ENCODE measurements around the gene CDC5L. TPM values are rescaled to one million over a fixed set of nuclear protein-coding genes. Genes with fewer than 3 reads are reported as not detected.

Gene CDC5L
- total RNA-seq, 2 donors from 2014 or later: 18.0 to 18.9 TPM

GRCh38 chr6:44489910-44490604 lies 102.6 kb downstream of the CDC5L start:
- peak overlapping the region; percentile 68 to 85 for H3K27ac ChIP-seq
- H3K9me3 ChIP-seq: no peaks in the 10 kb centered on the region
- intact Hi-C loops (cut with DNase I): no loop called here
- H3K27me3 ChIP-seq (replicated peaks; ENCODE audit: insufficient read depth): no peaks in the 10 kb centered on the region
- peak; percentile 87 for DNase-seq (ENCODE audit: low spot score)
- 31% methylated on average over 6 of the region's 6 CpGs for WGBS
- no peaks in the 10 kb centered on the region for H3K36me3 ChIP-seq
- H3K4me1 ChIP-seq (replicated peaks): peaks cover 10% of the 10 kb centered on the region
- no peak overlapping the region for H3K4me3 ChIP-seq
- TF ChIP-seq POLR2A (IDR thresholded peaks at IDR 0.05) (no peak), CTCF (IDR thresholded peaks at IDR 0.05) (no peak), POLR2AphosphoS5 (IDR thresholded peaks at IDR 0.05) (peak; percentile 97)

GRCh38 chr6:44493132-44493531 lies 105.6 kb downstream of the CDC5L start:
- Histone ChIP-seq H3K4me3 (no peak overlapping the region), H3K9me3 (no peaks in the 10 kb centered on the region), H3K36me3 (no peaks in the 10 kb centered on the region), H3K27ac (no peak overlapping the region), H3K27me3 (replicated peaks; ENCODE audit: insufficient read depth) (no peaks in the 10 kb centered on the region), H3K4me1 (replicated peaks) (peaks cover 10% of the 10 kb centered on the region)
- intact Hi-C loops (cut with DNase I): no loop called here
- no peak for TF ChIP-seq POLR2AphosphoS5 (IDR thresholded peaks at IDR 0.05)
- no peak for TF ChIP-seq CTCF (IDR thresholded peaks at IDR 0.05)
- TF ChIP-seq POLR2A (IDR thresholded peaks at IDR 0.05): no peak
- no peak for DNase-seq (ENCODE audit: low spot score)
- 82% methylated on average over 5 of the region's 5 CpGs for WGBS

- H3K36me3 ChIP-seq: no peaks in the 10 kb centered on the region
- no peaks in the 10 kb centered on the region for H3K9me3 ChIP-seq
- WGBS: 74% methylated on average over 6 of the region's 6 CpGs
- peaks cover 10% of the 10 kb centered on the region for H3K4me1 ChIP-seq (replicated peaks)
- no peak overlapping the region for H3K27ac ChIP-seq
- no peak for DNase-seq (ENCODE audit: low spot score)
- no peak overlapping the region for H3K4me3 ChIP-seq
- no peaks in the 10 kb centered on the region for H3K27me3 ChIP-seq (replicated peaks; ENCODE audit: insufficient read depth)
- intact Hi-C loops (cut with DNase I): no loop called here
- TF ChIP-seq CTCF (IDR thresholded peaks at IDR 0.05): no peak
- TF ChIP-seq POLR2A (IDR thresholded peaks at IDR 0.05): no peak
- no peak for TF ChIP-seq POLR2AphosphoS5 (IDR thresholded peaks at IDR 0.05)
These were observed 106.1 kb downstream of the CDC5L start for GRCh38 chr6:44493593-44493992.

GRCh38 chr6:44494011-44494501 lies 106.5 kb downstream of the CDC5L start:
- no peaks in the 10 kb centered on the region for H3K9me3 ChIP-seq
- TF ChIP-seq POLR2A (IDR thresholded peaks at IDR 0.05) (no peak), CTCF (IDR thresholded peaks at IDR 0.05) (peak in 1 of 4 experiments; percentile 25)
- H3K27ac ChIP-seq: no peak overlapping the region
- H3K27me3 ChIP-seq (replicated peaks; ENCODE audit: insufficient read depth): no peaks in the 10 kb centered on the region
- H3K4me1 ChIP-seq (replicated peaks): peaks cover 10% of the 10 kb centered on the region
- no peak overlapping the region for H3K4me3 ChIP-seq
- no peaks in the 10 kb centered on the region for H3K36me3 ChIP-seq
- 65% methylated on average over 7 of the region's 7 CpGs for WGBS
- no peak for DNase-seq (ENCODE audit: low spot score)
- intact Hi-C loops (cut with DNase I): no loop called here

Measured in prostate gland (tissue), 2 donors.